Activated CD4-positive, alpha-beta T cell treated with anti-CD3 and anti-CD28 coated beads, Interleukin-10, Interleukin-2, amounts not matched to agents 100 ng/mL and 50 ng/mL, durations not matched to agents 16 hours and 8 hours (primary cell): ENCODE measurements around the gene NKAPL.
"Not testable (repeated sequence)": the region's sequence is repeated elsewhere in the genome, so short reads cannot be mapped to it uniquely, and the experiment has no call there.

ENCODE experiments used
- DNase-seq: peaks from one replicate; pipeline ENCODE4 v3.0.0-alpha.2; 2020

The NKAPL gene

GRCh38 chr6:28248916-28249315 lies 10.2 kb upstream of the NKAPL start:
- DNase-seq = no peak

- DNase-seq = no peak
Measured at GRCh38 chr6:28250747-28251146, 8.3 kb upstream of the NKAPL start.

GRCh38 chr6:28251661-28252008 lies 7.5 kb upstream of the NKAPL start:
- DNase-seq = peak; percentile 54

- DNase-seq = peak; percentile 83
Measured at GRCh38 chr6:28252009-28252975, 6.8 kb upstream of the NKAPL start, which contains the start of gene ZKSCAN4. ZKSCAN4 (minus strand) TSS chr6:28252269; CDS start chr6:28251980, 289 bp downstream.

GRCh38 chr6:28254121-28254519 lies 5.0 kb upstream of the NKAPL start:
- DNase-seq = peak; percentile 13

- no peak for DNase-seq
Measured at GRCh38 chr6:28257042-28257441, 2.1 kb upstream of the NKAPL start.

GRCh38 chr6:28263922-28264321 lies 4.8 kb downstream of the NKAPL start:
- no peak for DNase-seq

- DNase-seq = no peak
Measured at GRCh38 chr6:28264834-28265401, 5.8 kb downstream of the NKAPL start.

- DNase-seq = no peak
Measured at GRCh38 chr6:28266563-28266961, 7.5 kb downstream of the NKAPL start.

- peak; percentile 85 for DNase-seq
Measured at GRCh38 chr6:28266962-28267694, 8.0 kb downstream of the NKAPL start, which contains the start of gene ZSCAN26. ZSCAN26 (plus strand) TSS chr6:28267143; CDS start chr6:28271920, 4,777 bp downstream.

- no peak for DNase-seq
Measured at GRCh38 chr6:28267695-28268059, 8.6 kb downstream of the NKAPL start.

- DNase-seq = peak; percentile 74
Measured at GRCh38 chr6:28269492-28269891, 10.4 kb downstream of the NKAPL start.

GRCh38 chr6:28274888-28275287 lies 15.8 kb downstream of the NKAPL start:
- no peak for DNase-seq

GRCh38 chr6:28277746-28278145 lies 18.6 kb downstream of the NKAPL start:
- no peak for DNase-seq

GRCh38 chr6:28280595-28281287 lies 21.6 kb downstream of the NKAPL start:
- DNase-seq = no peak

- DNase-seq = peak; percentile 70
Measured at GRCh38 chr6:28281288-28282064, 22.4 kb downstream of the NKAPL start, which contains the start of gene PGBD1. PGBD1 (plus strand) TSS chr6:28281572; CDS start chr6:28283814, 2,242 bp downstream.

- no peak for DNase-seq
Measured at GRCh38 chr6:28282926-28283325, 23.8 kb downstream of the NKAPL start.

GRCh38 chr6:28291573-28291972 lies 32.5 kb downstream of the NKAPL start:
- no peak for DNase-seq

- no peak for DNase-seq
Measured at GRCh38 chr6:28295326-28295725, 36.2 kb downstream of the NKAPL start.

GRCh38 chr6:28296520-28297060 lies 37.5 kb downstream of the NKAPL start:
- DNase-seq = no peak

- peak; percentile 5 for DNase-seq
Measured at GRCh38 chr6:28303570-28303969, 44.5 kb downstream of the NKAPL start.

- not testable (repeated sequence) for DNase-seq
Measured at GRCh38 chr6:28306363-28306762, 47.3 kb downstream of the NKAPL start.
